OCI-M2 (cell line): Measurements from ENCODE around the gene SMIM1.
"Not testable (repeated sequence)": the region's sequence is repeated elsewhere in the genome, so short reads cannot be mapped to it uniquely, and the experiment has no call there.

Source experiments
- DNase-seq: peaks from one replicate; lab custom pipeline; 2025; ENCODE audit not compliant: unreplicated experiment; lab: John Stamatoyannopoulos, UW

Gene SMIM1

DNA sequence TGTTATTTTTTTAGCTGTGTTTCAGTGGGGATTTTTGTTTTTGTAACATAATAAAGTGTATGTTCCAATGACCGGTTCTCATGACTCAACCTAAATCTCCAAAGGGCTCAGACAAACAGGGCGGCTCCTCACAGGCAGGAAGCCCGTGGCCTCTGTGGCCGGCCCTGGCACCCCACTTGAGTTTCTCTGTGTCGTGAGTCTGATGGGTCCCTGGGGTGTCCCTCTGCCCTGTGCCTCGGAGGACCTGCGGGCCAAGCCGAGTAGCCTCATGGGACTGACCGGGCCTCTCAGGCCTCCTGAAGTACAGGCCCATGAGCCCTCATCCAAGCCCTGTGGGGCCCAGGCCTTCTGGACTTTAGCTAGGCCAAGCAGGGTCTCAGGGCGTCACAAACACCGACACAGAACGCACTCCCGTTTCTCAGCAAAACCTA, 36.4 kb upstream of the SMIM1 start:
- no peak for DNase-seq

DNA sequence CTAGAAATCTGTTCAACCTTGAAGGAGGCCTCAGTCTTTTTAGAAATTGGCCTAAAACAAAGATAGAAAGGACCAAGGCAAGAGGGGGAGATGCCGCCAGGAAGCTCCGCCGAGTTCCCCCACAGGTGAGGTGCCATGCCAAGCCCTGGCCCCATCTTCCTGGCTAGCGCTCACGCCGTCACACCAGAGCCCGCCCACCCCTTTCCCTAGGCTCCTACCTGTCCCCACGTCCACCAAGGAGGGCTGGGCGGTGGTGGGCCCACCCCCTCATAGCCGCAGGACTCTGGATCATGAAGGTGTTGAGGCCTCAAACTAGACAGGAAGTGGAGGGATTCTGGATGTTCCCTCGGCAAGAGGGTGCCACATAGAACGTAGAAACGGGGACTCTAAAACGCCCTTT, 35.8 kb upstream of the SMIM1 start:
- no peak for DNase-seq

GRCh38 chr1:3738943-3739342, 33.6 kb upstream of the SMIM1 start:
- DNase-seq: no peak

DNA sequence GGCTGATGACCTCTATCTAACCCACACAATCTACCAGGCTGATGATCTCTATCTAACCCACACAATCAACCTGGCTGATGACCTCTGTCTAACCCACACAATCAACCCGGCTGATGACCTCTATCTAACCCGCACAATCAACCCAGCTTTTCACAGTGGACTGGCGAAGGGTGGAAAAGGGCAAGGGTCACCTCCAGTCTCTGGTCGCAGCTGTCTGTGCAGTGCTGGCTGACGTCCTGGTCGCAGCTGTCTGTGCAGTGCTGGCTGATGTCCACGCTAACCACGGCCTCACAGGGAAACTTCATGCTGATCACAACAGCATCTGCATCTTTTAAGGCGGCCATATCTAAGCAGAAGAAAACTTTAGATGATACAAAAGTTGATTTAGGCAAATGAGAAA, 32.5 kb upstream of the SMIM1 start:
- DNase-seq: no peak

- DNase-seq: no peak
Measured at GRCh38 chr1:3740752-3741151, 31.8 kb upstream of the SMIM1 start.

- no peak for DNase-seq
Measured at GRCh38 chr1:3741566-3742438, 30.7 kb upstream of the SMIM1 start.

GRCh38 chr1:3742439-3743298, 29.9 kb upstream of the SMIM1 start:
- no peak for DNase-seq

GRCh38 chr1:3743421-3743820, 29.1 kb upstream of the SMIM1 start:
- no peak for DNase-seq

- no peak for DNase-seq
Measured at GRCh38 chr1:3743826-3744225, 28.7 kb upstream of the SMIM1 start.

GRCh38 chr1:3744646-3745045, 27.9 kb upstream of the SMIM1 start:
- DNase-seq: no peak

DNA sequence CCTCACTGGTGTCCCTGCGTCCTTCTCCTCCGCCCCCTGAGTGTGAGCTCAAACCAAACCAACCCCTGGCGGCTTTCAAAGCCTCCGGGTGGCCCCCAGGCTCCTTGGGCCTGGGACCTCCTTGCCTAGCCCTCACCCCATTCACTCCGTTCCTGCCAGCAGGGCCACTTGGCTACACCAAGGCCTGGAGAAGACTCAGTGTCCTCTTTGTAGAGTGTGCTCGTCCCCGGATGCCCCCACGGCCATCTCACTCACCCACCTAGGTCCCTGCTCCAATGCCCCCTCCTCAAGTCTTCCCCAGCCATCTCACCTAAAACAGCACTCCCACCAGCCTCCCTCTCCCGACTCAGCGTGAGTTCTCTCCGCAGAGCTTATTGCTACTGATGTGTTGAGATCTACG, 27.5 kb upstream of the SMIM1 start:
- no peak for DNase-seq

DNA sequence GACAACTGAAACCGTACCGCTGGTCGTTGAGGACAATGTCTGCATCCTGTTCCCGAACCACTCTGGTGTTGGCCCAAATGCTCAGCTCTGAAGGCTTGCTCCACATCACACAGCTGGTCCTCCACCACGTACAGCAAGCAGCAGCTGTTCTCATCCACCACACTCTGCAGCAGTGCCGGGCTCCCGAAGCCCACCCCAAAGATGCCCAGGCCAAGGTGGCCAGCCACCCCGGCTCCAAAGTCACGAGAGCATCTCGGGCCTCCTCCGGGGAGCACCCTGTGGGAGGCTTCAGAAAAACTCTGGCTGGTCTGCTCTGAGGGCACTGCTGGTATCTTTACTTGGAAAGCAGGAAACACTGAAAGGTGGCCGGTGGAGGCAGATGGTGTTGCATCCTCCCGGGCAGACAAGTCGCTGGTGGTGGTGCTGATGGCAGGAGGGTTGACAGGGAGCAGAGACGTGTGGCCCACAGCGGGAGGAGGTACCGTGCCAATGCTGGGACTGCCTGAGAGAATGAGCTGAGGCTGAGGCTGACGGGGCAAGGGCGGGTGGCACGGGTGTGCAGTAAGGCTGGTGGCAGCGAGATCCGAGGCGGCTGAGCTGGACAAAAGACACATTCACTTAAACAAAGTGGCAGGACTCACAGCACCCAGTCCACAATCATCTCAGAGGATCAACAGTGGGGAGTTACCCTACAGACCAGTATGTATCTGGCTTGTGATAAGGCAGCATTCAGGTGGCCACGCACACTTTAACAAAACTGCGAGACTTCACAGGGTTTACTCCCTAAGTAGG, 26.8 kb upstream of the SMIM1 start:
- no peak for DNase-seq

GRCh38 chr1:3746389-3746829, 26.1 kb upstream of the SMIM1 start:
- no peak for DNase-seq

GRCh38 chr1:3746830-3747521, 25.6 kb upstream of the SMIM1 start:
- DNase-seq: no peak

DNA sequence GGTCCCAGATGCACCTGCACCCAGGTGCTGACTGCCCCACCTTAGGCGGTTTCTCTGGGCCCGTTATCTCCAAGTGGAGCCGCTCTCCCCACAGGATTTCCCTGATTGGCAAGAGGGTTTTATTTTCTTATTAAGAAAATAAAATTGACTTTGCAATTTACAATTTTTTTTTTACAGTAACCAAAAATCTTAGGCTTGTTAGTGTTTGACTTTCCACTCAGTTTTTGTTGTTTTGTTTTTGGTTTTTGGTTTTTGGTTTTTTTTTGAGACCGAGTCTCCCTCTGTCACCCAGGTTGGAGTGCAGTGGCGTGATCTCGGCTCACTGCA, 25.1 kb upstream of the SMIM1 start:
- no peak for DNase-seq

- DNase-seq: no peak
Measured at GRCh38 chr1:3747903-3748302, 24.6 kb upstream of the SMIM1 start.

- DNase-seq: not testable (repeated sequence)
Measured at GRCh38 chr1:3748316-3748900, 24.1 kb upstream of the SMIM1 start.

GRCh38 chr1:3749512-3749911, 23.0 kb upstream of the SMIM1 start:
- DNase-seq: no peak

DNA sequence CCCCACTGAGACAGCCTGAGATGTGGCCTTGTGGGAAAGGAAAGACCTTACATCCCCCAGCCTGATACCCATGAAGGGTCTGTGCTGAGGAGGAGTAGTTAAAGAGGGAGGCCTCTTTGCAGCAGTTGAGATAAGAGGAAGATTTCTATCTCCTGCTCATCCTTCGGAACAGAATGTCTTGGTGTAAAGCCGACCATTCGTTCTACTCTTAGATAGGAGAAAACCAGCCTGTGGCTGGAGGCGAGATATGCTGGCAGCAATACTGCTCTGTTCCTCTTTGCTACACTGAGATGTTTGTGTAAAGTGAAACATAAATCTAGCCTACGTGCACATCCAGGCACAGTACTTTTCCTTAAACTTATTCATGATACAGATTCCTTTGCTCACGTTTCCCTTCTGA, 21.8 kb upstream of the SMIM1 start:
- DNase-seq: peak; percentile 70

DNA sequence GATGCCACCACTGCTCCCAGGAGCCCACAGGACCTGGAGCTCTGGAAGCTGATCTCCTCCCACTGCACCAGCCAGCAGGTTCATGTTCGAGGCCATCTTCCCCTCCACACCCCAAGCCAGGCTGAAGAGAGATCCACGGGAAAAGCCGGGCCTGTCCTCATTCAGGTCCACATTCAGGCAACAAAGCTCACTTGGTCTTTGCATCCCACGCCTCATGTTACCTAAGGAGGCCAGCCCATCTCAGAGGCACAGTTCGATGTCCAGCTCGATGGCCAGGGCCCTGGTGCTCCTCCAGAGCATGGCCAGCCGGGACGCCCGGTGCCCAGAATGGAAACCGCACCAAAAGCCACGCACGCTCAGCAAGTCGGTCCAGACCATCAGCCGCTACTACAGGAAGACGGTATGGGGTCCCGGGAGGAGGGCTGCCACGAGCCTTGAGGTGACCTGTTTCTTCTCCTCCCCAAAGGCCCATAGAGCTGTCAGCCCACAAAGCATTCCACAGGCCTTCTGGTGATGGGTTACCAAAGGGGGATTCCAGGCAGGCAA, 20.1 kb upstream of the SMIM1 start, which contains the start of gene CCDC27:
Gene CCDC27, plus strand, starts transcription at position 51 of the 546 bp plus-strand sequence. Its CDS starts 32 bp downstream, at position 83.
- no peak for DNase-seq
